ENCODE data around the gene CMC1. TPM values are rescaled to one million over a fixed set of nuclear protein-coding genes. Genes with fewer than 3 reads are reported as not detected.

CMC1 gene
- total RNA-seq, 1 donor from 2014 or later = 15.9 TPM

- Mint-ChIP-seq H3K9me3 (no peaks in the 10 kb centered on the region), H3K27ac (no peak overlapping the region), H3K36me3 (peaks cover 8% of the 10 kb centered on the region), H3K4me1 (peaks cover 6% of the 10 kb centered on the region), H3K27me3 (ENCODE audit: low read depth) (no peaks in the 10 kb centered on the region), H3K4me3 (no peak overlapping the region)
- TF ChIP-seq, protein P1, sequence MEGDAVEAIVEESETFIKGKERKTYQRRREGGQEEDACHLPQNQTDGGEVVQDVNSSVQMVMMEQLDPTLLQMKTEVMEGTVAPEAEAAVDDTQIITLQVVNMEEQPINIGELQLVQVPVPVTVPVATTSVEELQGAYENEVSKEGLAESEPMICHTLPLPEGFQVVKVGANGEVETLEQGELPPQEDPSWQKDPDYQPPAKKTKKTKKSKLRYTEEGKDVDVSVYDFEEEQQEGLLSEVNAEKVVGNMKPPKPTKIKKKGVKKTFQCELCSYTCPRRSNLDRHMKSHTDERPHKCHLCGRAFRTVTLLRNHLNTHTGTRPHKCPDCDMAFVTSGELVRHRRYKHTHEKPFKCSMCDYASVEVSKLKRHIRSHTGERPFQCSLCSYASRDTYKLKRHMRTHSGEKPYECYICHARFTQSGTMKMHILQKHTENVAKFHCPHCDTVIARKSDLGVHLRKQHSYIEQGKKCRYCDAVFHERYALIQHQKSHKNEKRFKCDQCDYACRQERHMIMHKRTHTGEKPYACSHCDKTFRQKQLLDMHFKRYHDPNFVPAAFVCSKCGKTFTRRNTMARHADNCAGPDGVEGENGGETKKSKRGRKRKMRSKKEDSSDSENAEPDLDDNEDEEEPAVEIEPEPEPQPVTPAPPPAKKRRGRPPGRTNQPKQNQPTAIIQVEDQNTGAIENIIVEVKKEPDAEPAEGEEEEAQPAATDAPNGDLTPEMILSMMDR (IDR thresholded peaks at IDR 0.05; ENCODE audit: unreplicated experiment) = no peak
- DNase-seq (ENCODE audit: low spot score in 2 of 2, unreplicated experiment in 2 of 2) = no peak
Measured at GRCh38 chr3:28337230-28337629, 95.8 kb downstream of the CMC1 start.

- no peaks in the 10 kb centered on the region for H3K9me3 Mint-ChIP-seq
- DNase-seq (ENCODE audit: low spot score in 2 of 2, unreplicated experiment in 2 of 2) = no peak
- TF ChIP-seq, protein P1 (IDR thresholded peaks at IDR 0.05; ENCODE audit: unreplicated experiment) = no peak
- H3K4me1 Mint-ChIP-seq = peaks cover 46% of the 10 kb centered on the region
- no peaks in the 10 kb centered on the region for H3K27me3 Mint-ChIP-seq (ENCODE audit: low read depth)
- peak overlapping the region; percentile 44 for H3K27ac Mint-ChIP-seq
- H3K4me3 Mint-ChIP-seq = no peak overlapping the region
- no peaks in the 10 kb centered on the region for H3K36me3 Mint-ChIP-seq
Measured at GRCh38 chr3:28343144-28343543, 101.7 kb downstream of the CMC1 start.

GRCh38 chr3:28345690-28346089, 104.3 kb downstream of the CMC1 start:
- Mint-ChIP-seq H3K27me3 (ENCODE audit: low read depth) (no peaks in the 10 kb centered on the region), H3K36me3 (no peaks in the 10 kb centered on the region), H3K4me1 (peaks cover 53% of the 10 kb centered on the region), H3K27ac (no peak overlapping the region), H3K4me3 (no peak overlapping the region), H3K9me3 (no peaks in the 10 kb centered on the region)
- TF ChIP-seq, protein P1 (IDR thresholded peaks at IDR 0.05; ENCODE audit: unreplicated experiment) = no peak
- DNase-seq (ENCODE audit: low spot score in 2 of 2, unreplicated experiment in 2 of 2) = no peak

DNA sequence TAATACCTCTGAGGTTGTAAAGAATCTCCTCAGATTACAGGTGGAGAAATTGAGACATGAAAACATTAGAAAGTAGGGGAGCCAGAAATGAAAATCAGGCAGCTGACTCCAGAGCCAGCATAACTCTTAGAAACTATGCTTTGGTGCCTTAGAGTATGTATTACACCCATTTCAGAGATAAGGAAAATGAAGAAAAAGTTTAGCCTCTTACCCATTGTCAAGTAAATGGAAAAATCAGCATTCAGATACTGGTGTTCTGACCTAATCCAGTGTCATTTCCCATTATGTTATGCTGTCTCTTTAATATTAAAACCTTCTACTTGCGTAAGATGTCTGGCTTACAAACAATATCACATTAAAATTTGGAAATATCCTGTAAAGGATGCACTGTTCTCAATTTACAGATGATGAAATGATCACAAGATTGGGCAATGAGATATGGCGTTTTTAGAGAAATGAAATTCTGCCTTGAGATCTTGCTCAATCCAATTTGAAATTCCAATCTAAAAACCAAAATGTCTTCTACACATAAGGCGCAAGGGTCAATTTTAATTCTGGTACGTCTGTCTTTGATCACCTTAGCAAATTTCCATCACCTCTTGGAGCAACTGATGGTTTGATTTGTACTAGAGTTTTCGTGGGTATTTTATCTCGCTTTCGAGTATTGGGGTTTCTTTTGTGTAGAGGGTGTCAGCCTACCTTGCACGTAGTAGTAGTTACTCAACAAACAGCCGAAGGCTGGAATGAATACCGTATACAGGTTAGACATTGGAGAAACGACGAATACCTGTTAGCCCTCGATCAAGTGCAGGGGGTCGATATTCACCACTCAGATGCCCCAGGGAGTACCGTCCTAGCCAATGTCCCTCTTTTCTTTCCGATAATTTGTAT, 106.2 kb downstream of the CMC1 start:
- Mint-ChIP-seq H3K4me1 (peaks cover 43% of the 10 kb centered on the region), H3K27me3 (ENCODE audit: low read depth) (no peaks in the 10 kb centered on the region)
- TF ChIP-seq, protein P1 (IDR thresholded peaks at IDR 0.05; ENCODE audit: unreplicated experiment) = no peak

GRCh38 chr3:28348265-28348628, 106.8 kb downstream of the CMC1 start:
- H3K27me3 Mint-ChIP-seq (ENCODE audit: low read depth) = no peaks in the 10 kb centered on the region

More for the DNA sequence above, 106.2 kb downstream of the CMC1 start:
- peak overlapping the region; percentile 88 for H3K4me3 Mint-ChIP-seq
- H3K36me3 Mint-ChIP-seq = peaks cover 7% of the 10 kb centered on the region
- peak overlapping the region; percentile 99 for H3K27ac Mint-ChIP-seq
- H3K9me3 Mint-ChIP-seq = peaks cover 4% of the 10 kb centered on the region
- no peak for DNase-seq (ENCODE audit: low spot score in 2 of 2, unreplicated experiment in 2 of 2)

More at GRCh38 chr3:28348265-28348628, 106.8 kb downstream of the CMC1 start:
- TF ChIP-seq, protein P1 (IDR thresholded peaks at IDR 0.05; ENCODE audit: unreplicated experiment) = no peak
- Mint-ChIP-seq H3K4me3 (peak overlapping the region; percentile 88), H3K9me3 (peaks cover 4% of the 10 kb centered on the region), H3K27ac (peak overlapping the region; percentile 99), H3K36me3 (peaks cover 7% of the 10 kb centered on the region), H3K4me1 (peaks cover 38% of the 10 kb centered on the region)
- no peak for DNase-seq (ENCODE audit: low spot score in 2 of 2, unreplicated experiment in 2 of 2)

Data from mesothelial cell of epicardium (in vitro differentiated cells).